ENCODE results near the gene RAB3GAP1. TPM values are rescaled to one million over a fixed set of nuclear protein-coding genes. Genes with fewer than 3 reads are reported as not detected.

The RAB3GAP1 gene
- total RNA-seq, 1 donor from 2014 or later = 63.6 TPM

GRCh38 chr2:135164431-135164830 lies 112.3 kb downstream of the RAB3GAP1 start:
- DNase-seq = no peak

DNA sequence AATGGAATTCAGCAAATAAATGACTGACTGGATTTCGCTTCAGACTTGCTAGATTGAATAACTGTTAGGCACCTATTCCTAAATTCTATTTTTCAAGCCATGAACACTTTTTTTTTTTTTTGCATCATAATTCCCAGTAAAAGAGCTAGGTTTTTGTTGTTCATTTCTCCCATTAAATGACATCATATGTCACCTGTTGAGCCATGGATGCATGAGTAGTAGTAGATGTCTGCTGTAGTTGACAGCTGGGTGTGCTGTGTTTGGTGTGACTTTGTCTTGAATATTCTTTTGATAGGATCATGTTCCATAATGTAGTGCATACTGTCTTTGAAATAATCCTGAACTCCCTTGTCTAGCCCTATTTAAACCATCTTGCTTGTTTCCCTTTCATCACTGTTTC lies 115.2 kb downstream of the RAB3GAP1 start:
- DNase-seq = no peak

DNA sequence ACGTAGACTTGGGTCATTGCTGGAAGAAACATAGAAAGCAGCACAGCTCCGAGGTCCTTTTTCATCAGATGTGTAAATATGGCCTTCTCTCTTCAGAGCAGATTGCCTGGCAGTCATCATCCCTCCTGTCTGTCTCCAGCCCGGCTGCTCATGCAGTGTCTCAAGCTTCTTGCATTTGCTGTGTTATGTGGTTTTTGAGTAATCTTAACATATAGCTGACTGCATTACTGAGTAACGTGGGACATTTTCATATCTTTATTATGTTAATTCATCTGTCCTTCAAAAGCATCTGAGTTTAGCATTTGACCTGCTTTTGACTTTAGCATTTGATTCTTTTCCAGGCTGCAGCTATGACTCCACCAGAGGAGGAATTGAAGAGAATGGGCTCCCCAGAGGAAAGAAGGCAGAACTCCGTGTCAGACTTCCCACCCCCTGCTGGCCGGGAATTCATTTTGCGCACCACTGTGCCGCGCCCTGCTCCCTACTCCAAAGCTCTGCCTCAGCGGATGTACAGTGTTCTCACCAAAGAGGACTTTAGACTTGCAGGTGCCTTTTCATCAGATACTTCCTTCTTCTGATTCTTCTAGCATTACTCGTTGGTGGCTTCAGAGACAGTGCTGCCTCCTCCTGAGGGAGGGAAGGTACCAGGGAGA lies 116.2 kb downstream of the RAB3GAP1 start:
- DNase-seq = no peak

DNA sequence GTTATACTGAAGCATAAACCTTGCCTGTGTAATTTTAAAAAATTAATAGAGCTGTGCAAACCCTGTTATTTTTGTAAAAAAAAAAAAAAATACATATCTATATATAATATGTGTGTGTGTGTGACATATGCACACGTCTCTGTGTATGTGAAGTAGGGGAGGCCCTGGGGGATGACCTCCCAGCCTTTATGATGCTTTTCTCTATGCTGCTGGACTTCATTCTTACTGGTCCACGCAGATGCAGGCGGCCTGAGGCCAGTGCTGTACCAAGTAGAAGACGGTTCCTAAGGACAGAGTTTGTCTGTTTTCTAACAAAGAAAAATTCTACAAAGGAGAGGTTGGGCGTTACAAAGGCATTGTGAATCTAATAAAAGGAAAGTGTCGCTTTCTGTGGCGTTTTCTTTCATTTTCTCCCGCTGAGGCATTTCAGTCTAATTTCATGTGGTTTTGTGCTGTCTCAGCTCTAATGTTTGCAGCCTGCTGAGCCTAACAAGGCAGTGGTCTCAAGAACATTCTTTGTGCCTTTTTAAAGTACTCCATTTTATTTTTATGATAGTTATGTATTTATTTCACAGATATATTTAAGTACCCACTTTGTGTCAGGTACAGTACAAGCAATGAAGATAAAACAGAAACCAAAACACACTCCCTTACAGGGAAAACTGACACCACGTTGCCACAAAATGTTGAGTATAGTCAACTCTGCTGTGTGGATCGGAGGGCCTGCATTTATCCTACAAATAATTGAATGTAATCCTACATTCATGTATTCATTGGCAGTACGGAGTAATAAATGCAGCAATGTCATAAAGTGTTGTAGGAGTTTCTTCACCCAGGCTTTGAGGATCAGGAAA lies 118.0 kb downstream of the RAB3GAP1 start:
- no peak for DNase-seq

DNA sequence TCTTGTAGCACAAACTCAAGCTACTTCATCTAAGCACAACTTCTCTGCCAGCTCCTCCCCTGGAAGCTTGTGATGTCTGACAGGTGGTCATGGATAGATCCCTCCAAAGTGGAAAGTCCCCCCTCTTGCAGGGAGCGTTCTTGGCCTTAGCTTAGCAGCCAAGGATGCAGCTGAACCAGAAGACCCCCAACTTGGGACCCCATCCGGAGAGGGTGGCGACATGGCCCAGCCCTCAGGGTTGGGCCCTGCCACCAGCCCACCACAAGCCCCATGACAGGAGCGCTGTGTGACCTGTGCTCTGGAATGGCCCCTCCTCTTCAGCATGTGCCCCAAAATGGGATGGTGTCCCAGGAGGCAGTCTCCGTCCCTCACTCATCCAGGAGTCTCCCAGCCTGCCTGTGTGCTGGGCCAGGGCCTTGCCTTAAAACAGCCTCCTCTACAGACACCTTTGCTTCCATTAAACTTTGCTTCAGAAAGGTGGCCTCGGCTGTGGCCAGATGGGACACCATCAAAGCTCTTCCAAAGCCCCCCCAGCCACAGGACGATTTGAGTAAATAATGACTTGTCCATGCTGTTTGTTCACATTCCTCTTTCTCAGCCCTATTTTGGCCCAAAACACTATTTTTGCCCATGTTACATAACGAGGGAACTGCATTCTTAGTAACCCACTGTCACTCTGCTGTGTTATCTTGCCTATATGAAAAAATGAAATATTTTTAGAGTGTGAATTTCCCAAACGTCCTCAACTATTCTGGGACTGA lies 122.1 kb downstream of the RAB3GAP1 start:
- no peak for DNase-seq

GRCh38 chr2:135174810-135175093 lies 122.7 kb downstream of the RAB3GAP1 start:
- no peak for DNase-seq

DNA sequence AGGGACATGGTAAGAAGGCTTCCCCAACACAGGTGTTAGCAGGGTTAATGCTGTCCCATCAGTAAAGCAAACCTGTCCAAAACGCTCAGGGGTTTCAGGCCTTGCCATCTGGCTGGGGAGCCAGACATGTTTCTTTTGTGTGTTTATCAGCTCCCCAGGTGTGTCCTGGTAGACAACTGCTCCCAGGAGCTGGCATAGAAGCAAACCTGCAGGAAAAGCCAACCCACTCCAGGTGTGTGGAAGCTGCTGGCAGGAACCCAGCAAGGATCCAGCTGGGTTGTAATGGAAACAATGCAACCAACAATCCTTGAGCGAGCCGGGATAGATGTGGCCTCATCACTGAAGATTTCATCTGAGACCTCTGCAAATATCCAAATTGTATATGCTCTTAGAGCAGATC lies 123.1 kb downstream of the RAB3GAP1 start:
- no peak for DNase-seq

DNA sequence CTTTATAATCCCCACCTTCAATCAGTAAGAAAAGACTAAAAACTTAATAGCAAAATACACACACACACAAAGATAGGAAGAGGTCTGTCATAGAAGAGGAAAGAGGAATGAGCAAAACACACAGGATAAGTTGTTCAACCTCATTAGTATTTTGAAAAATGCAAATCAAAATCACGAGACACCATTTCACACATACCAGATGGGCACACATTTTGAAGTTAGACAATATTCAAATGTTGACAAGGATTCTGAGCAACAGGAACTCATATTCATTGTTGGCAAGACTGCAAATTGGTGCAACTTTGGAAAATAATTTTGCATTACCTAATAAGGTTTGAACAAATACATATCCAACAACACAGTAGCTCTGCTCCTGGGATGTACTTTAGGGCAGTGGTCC lies 127.6 kb downstream of the RAB3GAP1 start:
- no peak for DNase-seq

GRCh38 chr2:135182190-135182589 lies 130.1 kb downstream of the RAB3GAP1 start:
- no peak for DNase-seq

DNA sequence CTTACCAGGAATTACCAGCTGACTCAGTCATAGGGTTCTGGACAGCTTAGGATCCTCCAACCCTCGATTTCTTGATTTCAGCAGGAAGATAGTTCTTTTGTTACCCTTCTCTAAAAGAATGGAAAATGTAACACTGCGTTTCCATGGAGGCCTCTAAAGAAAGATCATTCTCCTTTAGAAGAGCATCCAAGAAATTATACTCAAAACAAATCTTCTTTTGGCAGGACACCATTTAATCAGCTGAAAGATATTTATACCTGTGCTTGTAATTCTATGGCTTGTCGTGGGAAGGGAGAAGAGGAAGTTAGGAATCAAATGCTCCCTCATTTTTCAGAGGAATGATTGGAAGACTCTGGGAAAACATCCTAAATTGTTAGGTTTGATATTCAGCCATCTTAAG lies 130.5 kb downstream of the RAB3GAP1 start:
- DNase-seq = peak; percentile 15

DNA sequence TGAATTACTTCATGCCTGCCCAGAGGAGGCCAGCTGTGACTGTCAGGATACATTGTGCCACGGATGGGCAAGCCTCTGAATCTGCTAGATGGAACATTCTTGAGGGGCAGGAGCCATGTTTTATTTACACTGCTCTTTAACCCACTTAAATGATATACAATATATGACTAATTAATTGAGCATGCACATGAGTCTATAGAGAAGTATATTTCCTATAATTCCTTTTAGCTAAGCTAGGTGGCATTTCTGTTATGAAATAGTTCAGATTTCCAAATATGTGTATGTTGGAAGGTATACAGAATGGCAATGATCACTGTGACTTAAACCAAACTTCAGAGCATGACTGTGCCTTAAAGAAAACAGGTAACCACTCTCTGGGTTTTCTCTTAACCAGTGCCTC lies 131.7 kb downstream of the RAB3GAP1 start:
- no peak for DNase-seq

- DNase-seq = no peak
Observed at GRCh38 chr2:135186054-135186453, 134.0 kb downstream of the RAB3GAP1 start.

GRCh38 chr2:135187270-135187669 lies 135.2 kb downstream of the RAB3GAP1 start:
- no peak for DNase-seq

DNA sequence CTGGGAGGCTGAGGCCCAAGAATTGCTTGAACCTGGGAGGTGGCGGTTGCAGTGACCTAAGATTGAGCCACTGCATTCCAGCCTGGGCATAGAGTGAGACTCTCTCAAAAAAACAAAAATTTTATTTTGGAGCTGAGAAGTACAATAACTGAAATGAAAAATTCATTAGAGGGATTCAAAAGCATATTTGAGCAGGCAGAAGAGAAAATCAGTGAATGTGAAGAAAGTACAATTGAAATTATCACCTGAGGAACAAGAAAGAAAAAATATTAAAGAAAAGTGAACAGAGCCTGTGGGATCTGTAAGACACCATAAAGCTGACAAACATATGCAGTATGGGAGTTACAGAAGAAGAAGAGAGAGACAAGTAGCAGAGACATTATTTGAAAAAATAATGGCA lies 137.1 kb downstream of the RAB3GAP1 start:
- no peak for DNase-seq

GRCh38 chr2:135190799-135191198 lies 138.7 kb downstream of the RAB3GAP1 start:
- no peak for DNase-seq

DNA sequence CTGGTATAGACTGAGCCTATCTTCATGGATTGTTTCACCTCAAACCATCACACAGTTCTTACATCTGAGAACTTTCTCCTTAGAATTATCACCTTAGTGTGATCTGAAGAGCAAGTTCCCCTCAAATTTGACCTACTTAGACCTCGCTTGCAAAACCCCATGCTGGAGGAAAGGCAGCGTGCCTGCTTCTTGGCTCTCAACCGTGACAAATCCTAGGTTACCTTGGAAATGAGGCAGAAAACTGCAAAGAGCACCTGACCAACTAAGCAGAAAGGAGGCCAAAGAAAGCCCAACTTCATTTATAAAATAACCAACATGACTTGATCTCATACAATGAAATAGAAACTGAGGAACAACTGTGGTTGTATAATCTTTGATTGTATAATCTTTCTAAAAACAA lies 146.4 kb downstream of the RAB3GAP1 start:
- DNase-seq = no peak

DNA sequence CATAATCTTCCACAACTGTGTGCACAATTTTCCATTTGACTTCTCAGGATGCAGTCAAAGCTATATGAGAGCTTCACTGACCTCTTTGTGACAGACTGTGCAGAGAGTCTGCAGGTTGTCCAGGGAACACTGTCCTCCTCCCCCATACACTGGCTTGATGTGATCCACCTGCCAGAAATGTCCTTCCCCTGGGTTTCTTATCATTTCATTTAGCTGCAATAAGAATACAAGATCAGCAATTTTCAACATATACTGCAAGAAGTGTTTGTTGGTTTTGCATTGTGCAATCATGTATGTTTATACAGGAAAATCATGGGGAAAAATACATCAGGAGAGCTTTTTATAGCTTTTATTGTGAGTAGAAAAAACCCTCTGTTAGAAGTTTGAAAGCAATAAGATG lies 150.7 kb downstream of the RAB3GAP1 start:
- DNase-seq = no peak

- no peak for DNase-seq
Observed at GRCh38 chr2:135203944-135204343, 151.9 kb downstream of the RAB3GAP1 start.

DNA sequence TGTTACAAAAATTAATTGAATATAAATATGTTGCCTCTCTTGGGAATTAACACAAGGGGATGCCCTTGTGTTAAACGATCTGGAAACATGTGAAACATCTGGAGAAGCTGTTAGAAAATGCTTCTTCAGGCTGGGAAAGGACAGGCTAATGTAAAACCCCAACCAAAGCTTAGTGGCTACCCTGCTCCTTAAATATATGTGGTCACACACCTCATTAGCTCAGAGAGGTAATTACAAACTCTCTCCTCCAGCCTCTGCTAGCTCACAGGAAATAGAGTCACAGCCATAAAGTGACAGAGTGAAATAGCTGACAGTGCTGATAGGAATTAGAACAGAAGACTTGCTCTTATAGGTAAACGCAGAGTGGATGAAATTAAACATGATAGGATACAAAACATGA lies 155.9 kb downstream of the RAB3GAP1 start:
- DNase-seq = no peak

- peak; percentile 19 for DNase-seq
Observed at GRCh38 chr2:135212757-135213156, 160.7 kb downstream of the RAB3GAP1 start.

DNA sequence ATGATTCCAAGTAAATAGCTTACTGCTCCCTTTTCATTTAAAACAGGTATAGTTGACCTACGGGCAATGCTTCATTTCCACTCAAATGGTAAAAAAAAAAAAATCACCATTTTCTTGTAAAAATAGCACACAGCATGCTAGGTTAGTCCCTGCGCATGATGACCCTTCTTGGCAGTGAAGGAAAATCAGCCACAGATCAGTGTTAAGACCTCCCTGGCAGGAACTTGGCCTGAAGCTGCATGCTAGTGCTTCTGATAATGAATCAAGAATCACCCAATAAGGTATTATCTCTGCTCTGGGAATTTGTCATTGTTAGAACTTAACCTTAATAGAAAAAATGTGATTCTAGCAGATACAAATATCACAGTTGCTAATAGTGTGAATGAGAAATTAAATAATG lies 166.3 kb downstream of the RAB3GAP1 start:
- no peak for DNase-seq

GRCh38 chr2:135219226-135219625 lies 167.1 kb downstream of the RAB3GAP1 start:
- DNase-seq = no peak

Measured in tongue (tissue), 2 donors.